Ovary (tissue), 9 donors: ENCODE results near the gene RECQL. TPM values are rescaled to one million over a fixed set of nuclear protein-coding genes. Genes with fewer than 3 reads are reported as not detected.

Experiments
- DNase-seq, 5 donors: peaks; one replicate each; pipeline ENCODE4 v3.0.0-alpha.2; 2019 to 2020
- H3K27ac ChIP-seq, 2 donors: fragments of 200-600 bp; one replicate each; pipeline versions ENCODE4 v1.5.1 to v1.8.0; 2019 to 2022
- H3K27me3 ChIP-seq: fragments of 200-600 bp; one replicate; pipeline ENCODE4 v1.8.0; 2022
- H3K36me3 ChIP-seq: fragments of 200-600 bp; sonication (generic); one replicate; pipeline ENCODE4 v1.5.1; 2019
- H3K4me1 ChIP-seq: one replicate; pipeline ENCODE4 v1.8.1; 2013; ENCODE audit warnings: mild to moderate bottlenecking, moderate library complexity; ENCODE audit not compliant: insufficient read depth
- H3K4me3 ChIP-seq: fragments of 200-600 bp; sonication (generic); one replicate; pipeline ENCODE4 v1.5.1; 2017
- H3K9me3 ChIP-seq, 2 donors: fragments of 200-600 bp in 1 of 2; sonication (generic) in 1 of 2; one replicate each; pipeline versions ENCODE4 v1.5.1 to v1.8.1; 2013 to 2019; ENCODE audit warnings: mild to moderate bottlenecking in 1 of 2, moderate library complexity in 1 of 2
- EP300 ChIP-seq: sonication (generic); formaldehyde crosslinking; IDR thresholded peaks from one replicate; pipeline ENCODE4 v1.6.1; 2017; ENCODE audit warnings: antibody characterized with exemption
- POLR2A ChIP-seq: fragments of 450-650 bp; IDR thresholded peaks from one replicate; pipeline ENCODE4 v1.6.1; 2017; ENCODE audit warnings: antibody characterized with exemption, mild to moderate bottlenecking, moderate library complexity
- WGBS, 3 donors: extraction: QIAGEN DNeasy Blood & Tissue Kit in 1 of 3; methylation state at CpG; one replicate each; pipeline versions ENCODE4 v1.1.5 to v1.1.7; 2013 to 2017; 5-methylcytosine and 5-hydroxymethylcytosine counted together
- intact Hi-C, 4 donors: fragments of 100-400 bp; cut with DNase I; formaldehyde crosslinking; loops; one replicate each; pipeline versions ENCODE4 v1.11.0 to v1.15.1; 2022 to 2023
- polyA plus RNA-seq, 2 donors: library from polyadenylated mRNA; stranded (reverse); fragments of 200-250 nt in 1 of 2; fragments of 350-450 nt in 1 of 2; fragmentation: Illumina TruSeq in 1 of 2; extraction: RNeasy Lipid Tissue Mini Kit (QIAGEN cat#74804) in 1 of 2; gene quantifications; one replicate each; pipeline ENCODE4 v1.2.3, GENCODE V29; 2013 to 2014
- total RNA-seq, 7 donors: library from RNA; depleted of rRNA in 2 of 7; stranded (reverse); fragments of >200 nt in 2 of 7; fragmentation: NEBNext Ultra II Directional in 3 of 7; extraction: Animal tissue kit (Norgen Biotek cat#: 25700) in 3 of 7; gene quantifications; one replicate each; pipeline versions ENCODE4 v1.1.0 to v1.2.4, GENCODE V29; 2016 to 2023
- TF ChIP-seq, protein P1 (sequence below), 3 donors: fragments of 450-650 bp in 2 of 3; fragments of 200-600 bp in 1 of 3; IDR thresholded peaks; one replicate each; pipeline versions ENCODE4 v1.5.1 to v1.8.0; 2016 to 2022; ENCODE audit warnings: antibody characterized with exemption in 3 of 3, mild to moderate bottlenecking in 1 of 3
- donor health status: DM: no; HTN: no; CAD: no; lungs with moderate emphysema.
- donor health status: DM: no; HTN: no; CAD: no.
- donor health status: Bipolar disorder and iron deficiency.
- donor health status: DM: yes; HTN: yes; CAD: no.
- donor health status: DM: no; HTN: no; CAD: no.
- donor health status: DM: yes; HTN: yes; CAD: no.

The RECQL gene
- total and polyA plus RNA-seq, 9 donors: 12.3 to 28.0 (median 17.3) TPM

DNA sequence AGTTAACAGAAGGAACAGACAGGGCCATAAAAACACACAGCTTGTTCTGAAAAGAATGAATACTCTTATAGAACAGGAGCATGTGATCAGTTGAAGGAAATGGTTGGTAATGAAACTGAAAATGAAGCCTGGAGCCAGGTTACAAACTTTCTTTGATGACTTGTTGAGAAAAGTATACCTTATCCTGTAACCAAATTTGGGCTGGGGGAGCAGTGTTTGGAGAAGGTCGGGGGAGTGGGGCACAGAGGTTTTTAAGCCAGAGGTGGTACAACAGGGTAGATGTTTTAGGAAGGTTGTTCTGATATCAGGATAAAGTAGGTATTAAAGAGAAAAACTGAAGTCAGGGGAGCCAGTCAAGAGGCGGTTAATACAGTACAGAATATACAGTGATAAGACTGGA lies 8.3 kb upstream of the RECQL start:
- intact Hi-C loops: no loop called here
- H3K4me1 ChIP-seq: no peaks in the 10 kb centered on the region
- 46 to 49% (median 48%) methylated on average over 2 of the region's 2 CpGs for WGBS, 3 donors
- H3K4me3 ChIP-seq: no peak overlapping the region
- no peak for DNase-seq
- no peaks in the 10 kb centered on the region for H3K27me3 ChIP-seq
- TF ChIP-seq, protein P1, sequence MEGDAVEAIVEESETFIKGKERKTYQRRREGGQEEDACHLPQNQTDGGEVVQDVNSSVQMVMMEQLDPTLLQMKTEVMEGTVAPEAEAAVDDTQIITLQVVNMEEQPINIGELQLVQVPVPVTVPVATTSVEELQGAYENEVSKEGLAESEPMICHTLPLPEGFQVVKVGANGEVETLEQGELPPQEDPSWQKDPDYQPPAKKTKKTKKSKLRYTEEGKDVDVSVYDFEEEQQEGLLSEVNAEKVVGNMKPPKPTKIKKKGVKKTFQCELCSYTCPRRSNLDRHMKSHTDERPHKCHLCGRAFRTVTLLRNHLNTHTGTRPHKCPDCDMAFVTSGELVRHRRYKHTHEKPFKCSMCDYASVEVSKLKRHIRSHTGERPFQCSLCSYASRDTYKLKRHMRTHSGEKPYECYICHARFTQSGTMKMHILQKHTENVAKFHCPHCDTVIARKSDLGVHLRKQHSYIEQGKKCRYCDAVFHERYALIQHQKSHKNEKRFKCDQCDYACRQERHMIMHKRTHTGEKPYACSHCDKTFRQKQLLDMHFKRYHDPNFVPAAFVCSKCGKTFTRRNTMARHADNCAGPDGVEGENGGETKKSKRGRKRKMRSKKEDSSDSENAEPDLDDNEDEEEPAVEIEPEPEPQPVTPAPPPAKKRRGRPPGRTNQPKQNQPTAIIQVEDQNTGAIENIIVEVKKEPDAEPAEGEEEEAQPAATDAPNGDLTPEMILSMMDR (IDR thresholded peaks at IDR 0.05): no peak
- no peak for TF ChIP-seq POLR2A
- TF ChIP-seq EP300: no peak
- no peak overlapping the region for H3K27ac ChIP-seq
- H3K36me3 ChIP-seq: no peaks in the 10 kb centered on the region
- H3K9me3 ChIP-seq: no peaks in the 10 kb centered on the region

DNA sequence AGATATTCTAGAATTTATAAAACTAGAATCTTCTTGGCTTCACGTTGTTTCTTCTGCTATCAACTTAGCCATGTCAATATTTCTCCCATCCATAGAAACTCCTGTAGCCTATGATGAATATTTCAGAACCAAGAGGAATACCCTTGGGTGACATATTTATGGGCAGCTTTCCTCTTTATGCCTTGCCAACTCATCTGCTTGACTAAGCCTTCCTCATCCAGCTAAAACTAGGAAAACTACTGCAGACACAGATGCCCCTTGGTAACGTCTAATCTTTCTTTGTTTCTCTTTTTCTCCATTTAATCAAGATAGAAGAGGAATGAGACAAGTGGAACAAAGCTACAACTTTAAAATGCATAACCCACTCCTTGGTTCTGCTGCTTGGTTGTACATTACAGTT lies 6.4 kb upstream of the RECQL start:
- Histone ChIP-seq H3K9me3 (no peaks in the 10 kb centered on the region), H3K4me3 (no peak overlapping the region), H3K27ac (no peak overlapping the region), H3K27me3 (no peaks in the 10 kb centered on the region), H3K4me1 (peaks cover 3% of the 10 kb centered on the region), H3K36me3 (no peaks in the 10 kb centered on the region)
- DNase-seq: no peak
- TF ChIP-seq EP300: no peak
- no peak for TF ChIP-seq POLR2A
- TF ChIP-seq, protein P1 (IDR thresholded peaks at IDR 0.05): no peak
- intact Hi-C loops: no loop called here
- WGBS, 3 donors: 73 to 80% (median 77%) methylated on average over 2 of the region's 2 CpGs

DNA sequence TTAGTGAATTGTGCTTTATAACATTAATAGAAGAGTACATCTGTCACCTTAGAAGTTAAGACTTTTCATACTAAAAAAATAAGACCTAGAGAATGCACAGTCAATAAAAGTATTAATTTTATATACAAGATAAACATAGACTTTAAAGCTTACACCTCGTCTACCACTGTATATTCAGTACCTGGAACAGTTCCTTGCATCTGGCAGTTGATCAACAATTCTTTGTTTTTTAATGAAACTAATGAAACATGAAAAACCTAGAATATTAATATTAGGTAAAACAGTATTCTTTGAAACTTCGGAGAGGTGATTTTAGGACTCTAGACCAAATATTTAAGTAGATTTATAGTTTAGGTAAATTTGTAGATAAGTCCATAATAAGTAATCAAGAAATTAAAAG lies 4.5 kb upstream of the RECQL start:
- no peak overlapping the region for H3K27ac ChIP-seq
- H3K4me3 ChIP-seq: no peak overlapping the region
- no peaks in the 10 kb centered on the region for H3K27me3 ChIP-seq
- WGBS, 3 donors: 14 to 58% (median 38%) methylated on average over 2 of the region's 2 CpGs
- H3K4me1 ChIP-seq: peaks cover 4% of the 10 kb centered on the region
- intact Hi-C loops: no loop called here
- no peaks in the 10 kb centered on the region for H3K9me3 ChIP-seq
- no peaks in the 10 kb centered on the region for H3K36me3 ChIP-seq
- TF ChIP-seq EP300 (no peak), POLR2A (no peak)
- TF ChIP-seq, protein P1 (IDR thresholded peaks at IDR 0.05): no peak
- no peak for DNase-seq

DNA sequence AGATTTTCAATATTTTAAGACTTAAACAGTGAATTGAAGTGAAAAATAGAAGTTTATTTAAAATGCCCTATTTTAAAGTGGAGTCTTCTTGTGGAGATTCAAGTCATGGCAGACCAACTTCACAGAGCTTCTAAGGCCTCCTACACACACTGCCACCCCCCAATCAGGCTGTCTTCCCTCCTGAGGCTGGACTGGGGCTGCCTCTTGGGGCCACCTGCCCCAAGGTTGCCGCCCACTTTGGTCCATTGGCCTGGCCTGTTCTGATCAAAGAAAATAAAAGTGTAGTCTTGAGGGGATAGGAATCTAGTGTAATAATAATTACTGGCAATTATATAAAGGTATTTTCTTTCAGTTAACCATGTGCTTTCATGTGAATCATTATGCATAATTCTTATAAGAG lies 1.4 kb upstream of the RECQL start:
- TF ChIP-seq POLR2A: no peak
- no peak for TF ChIP-seq EP300
- TF ChIP-seq, protein P1 (IDR thresholded peaks at IDR 0.05): no peak
- intact Hi-C loops: no loop called here
- Histone ChIP-seq H3K27me3 (no peaks in the 10 kb centered on the region), H3K4me1 (peaks cover 7% of the 10 kb centered on the region), H3K27ac (no peak overlapping the region), H3K4me3 (no peak overlapping the region), H3K36me3 (no peaks in the 10 kb centered on the region), H3K9me3 (no peaks in the 10 kb centered on the region)
- DNase-seq: no peak
- WGBS, 3 donors: 84 to 95% (median 90%) methylated on average over 1 of the region's 1 CpG

DNA sequence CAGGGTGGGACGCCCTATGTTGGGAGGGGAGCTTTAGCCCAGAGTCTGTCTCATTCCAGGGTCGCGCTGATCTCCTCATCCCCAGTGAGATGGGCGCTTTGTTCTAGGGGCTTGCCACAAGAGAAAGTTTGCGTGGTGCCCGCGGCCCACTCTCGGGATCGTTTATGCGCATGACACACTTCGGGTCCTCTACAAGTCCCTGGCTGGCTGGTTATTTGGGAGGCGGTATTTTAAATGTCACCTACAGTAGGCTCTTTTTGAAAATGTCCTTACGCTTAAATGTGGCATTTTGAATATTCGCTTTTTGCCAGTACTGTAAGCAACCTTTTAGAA lies 695 bp upstream of the RECQL start:
- Histone ChIP-seq H3K4me3 (peak overlapping the region; percentile 95), H3K9me3 (no peaks in the 10 kb centered on the region), H3K36me3 (no peaks in the 10 kb centered on the region), H3K27ac (peak overlapping the region; percentile 31 to 78), H3K4me1 (peaks cover 7% of the 10 kb centered on the region), H3K27me3 (no peaks in the 10 kb centered on the region)
- TF ChIP-seq, protein P1 (IDR thresholded peaks at IDR 0.05): no peak
- TF ChIP-seq EP300 (no peak), POLR2A (no peak)
- intact Hi-C loops: no loop called here
- WGBS, 3 donors: 0 to 1% (median 0%) methylated on average over 14 of the region's 14 CpGs
- no peak for DNase-seq
